Measurements from ENCODE around the gene GLI1.

Gene GLI1

DNA sequence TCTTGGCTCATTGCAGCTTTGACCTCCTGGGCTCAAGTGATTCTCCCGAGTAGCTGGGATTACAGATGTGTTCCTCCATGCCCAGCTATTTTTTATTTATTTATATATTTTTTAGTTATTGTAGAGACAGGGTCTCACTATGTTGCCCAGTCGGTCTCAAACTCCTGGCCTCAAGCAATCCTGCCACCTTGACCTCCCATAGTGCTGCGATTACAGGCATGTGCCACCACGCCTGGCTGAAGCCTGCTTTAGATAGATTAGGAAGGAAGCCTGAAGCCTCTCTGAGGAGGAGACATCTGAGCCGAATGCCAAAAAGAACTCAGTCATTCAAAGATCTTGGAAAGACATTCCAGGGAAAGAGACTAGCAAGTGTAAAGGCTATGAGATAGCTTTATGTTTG is 14.8 kb upstream of the GLI1 start:
- Histone ChIP-seq H3K27ac (ENCODE audit: low read depth, low read length) (no peak overlapping the region), H4K20me1 (ENCODE audit: low read depth, low read length) (no peaks in the 10 kb centered on the region), H3F3A (ENCODE audit: insufficient read depth) (peaks cover 7% of the 10 kb centered on the region; the same call in 1 of the 2 replicates), H3K4me2 (ENCODE audit: low read depth, low read length, poor library complexity, severe bottlenecking) (no peak overlapping the region), H2AFZ (ENCODE audit: low read depth, low read length, severe bottlenecking) (no peak overlapping the region), H3K9me2 (replicated peaks; ENCODE audit: insufficient read depth, low read length) (no peaks in the 10 kb centered on the region), H3K9ac (ENCODE audit: low read length) (no peak overlapping the region), H3K79me2 (ENCODE audit: insufficient read depth, low read length) (no peaks in the 10 kb centered on the region), H3K36me3 (ENCODE audit: low read length) (no peaks in the 10 kb centered on the region), H3K27me3 (ENCODE audit: low read length) (peaks cover 3% of the 10 kb centered on the region; the same call in 1 of the 2 replicates), H3K9me3 (ENCODE audit: insufficient read depth, low read length) (no peaks in the 10 kb centered on the region), H3K4me3 (ENCODE audit: insufficient read depth, low read length, poor library complexity, severe bottlenecking) (no peak overlapping the region)
- TF ChIP-seq EZH2phosphoT487 (conservative IDR thresholded peaks at IDR 0.05; ENCODE audit: low read length) (no peak), CTCF (IDR thresholded peaks at IDR 0.05; ENCODE audit: insufficient read depth, low read length, poor library complexity, severe bottlenecking) (no peak)

DNA sequence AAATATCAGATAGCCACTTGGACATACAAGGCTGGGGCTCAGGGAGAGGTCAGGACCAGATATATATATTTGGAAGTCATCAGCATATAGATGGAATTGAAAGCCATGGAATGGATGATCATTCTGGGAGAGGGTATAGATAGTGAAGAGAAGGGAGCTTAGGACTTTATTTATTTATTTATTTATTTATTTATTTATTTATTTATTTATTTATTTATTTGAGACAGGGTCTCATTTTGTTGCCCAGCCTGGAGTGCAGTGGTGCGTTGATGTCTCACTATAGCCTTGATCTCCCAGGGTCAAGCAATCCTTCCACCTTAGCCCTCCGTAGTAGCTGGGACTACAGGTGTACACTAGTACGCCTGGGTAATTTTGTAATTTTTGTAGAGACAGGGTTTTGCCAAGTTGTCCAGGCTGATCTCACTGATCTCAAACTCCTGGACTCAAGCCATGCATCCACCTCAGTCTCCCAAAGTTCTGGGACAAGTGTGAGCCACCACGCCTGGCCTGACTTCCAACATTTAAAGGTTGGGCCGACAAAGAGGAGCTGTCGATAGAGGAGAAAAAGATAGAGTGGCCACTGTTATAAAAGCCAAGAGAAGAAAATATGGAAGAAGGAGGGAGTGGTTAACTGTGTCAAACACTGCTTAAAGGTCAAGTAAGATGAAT is 13.2 kb upstream of the GLI1 start:
- no peaks in the 10 kb centered on the region for H4K20me1 ChIP-seq (ENCODE audit: low read depth, low read length)
- TF ChIP-seq EZH2phosphoT487 (conservative IDR thresholded peaks at IDR 0.05; ENCODE audit: low read length) = no peak
- TF ChIP-seq CTCF (IDR thresholded peaks at IDR 0.05; ENCODE audit: insufficient read depth, low read length, poor library complexity, severe bottlenecking) = no peak
- H3K4me3 ChIP-seq (ENCODE audit: insufficient read depth, low read length, poor library complexity, severe bottlenecking) = no peak overlapping the region
- peaks cover 3% of the 10 kb centered on the region; the same call in 1 of the 2 replicates for H3K27me3 ChIP-seq (ENCODE audit: low read length)
- H3K9me3 ChIP-seq (ENCODE audit: insufficient read depth, low read length) = no peaks in the 10 kb centered on the region
- no peaks in the 10 kb centered on the region for H3K9me2 ChIP-seq (replicated peaks; ENCODE audit: insufficient read depth, low read length)
- H2AFZ ChIP-seq (ENCODE audit: low read depth, low read length, severe bottlenecking) = no peak overlapping the region
- no peaks in the 10 kb centered on the region for H3K79me2 ChIP-seq (ENCODE audit: insufficient read depth, low read length)
- H3K9ac ChIP-seq (ENCODE audit: low read length) = no peak overlapping the region
- H3K36me3 ChIP-seq (ENCODE audit: low read length) = no peaks in the 10 kb centered on the region
- peaks cover 7% of the 10 kb centered on the region; the same call in 1 of the 2 replicates for H3F3A ChIP-seq (ENCODE audit: insufficient read depth)
- H3K4me2 ChIP-seq (ENCODE audit: low read depth, low read length, poor library complexity, severe bottlenecking) = no peak overlapping the region
- H3K27ac ChIP-seq (ENCODE audit: low read depth, low read length) = no peak overlapping the region

DNA sequence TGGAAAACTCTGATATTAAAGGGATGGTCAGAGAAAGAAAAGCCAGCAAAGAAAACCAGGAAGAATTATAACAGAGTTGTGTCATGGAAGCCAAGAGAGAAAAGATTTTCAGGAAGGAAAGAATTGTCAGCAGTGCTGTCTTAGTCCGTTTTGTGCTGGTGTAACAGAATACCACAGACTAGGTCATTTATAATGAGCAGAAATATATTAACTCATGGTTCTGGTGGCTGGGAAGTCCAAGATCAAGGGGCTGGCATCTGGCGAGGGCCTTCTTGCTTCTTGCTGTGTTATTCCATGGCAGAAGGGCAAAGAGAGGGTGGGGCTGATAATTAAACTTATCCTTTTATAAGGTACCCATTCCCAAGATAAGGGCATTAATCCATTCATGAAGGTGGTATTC is 10.9 kb upstream of the GLI1 start:
- H3K9me2 ChIP-seq (replicated peaks; ENCODE audit: insufficient read depth, low read length) = no peaks in the 10 kb centered on the region
- no peaks in the 10 kb centered on the region for H3K79me2 ChIP-seq (ENCODE audit: insufficient read depth, low read length)
- no peak overlapping the region for H3K9ac ChIP-seq (ENCODE audit: low read length)
- no peaks in the 10 kb centered on the region for H4K20me1 ChIP-seq (ENCODE audit: low read depth, low read length)
- H2AFZ ChIP-seq (ENCODE audit: low read depth, low read length, severe bottlenecking) = no peak overlapping the region
- no peak overlapping the region for H3K4me3 ChIP-seq (ENCODE audit: insufficient read depth, low read length, poor library complexity, severe bottlenecking)
- no peak overlapping the region for H3K4me2 ChIP-seq (ENCODE audit: low read depth, low read length, poor library complexity, severe bottlenecking)
- TF ChIP-seq CTCF (IDR thresholded peaks at IDR 0.05; ENCODE audit: insufficient read depth, low read length, poor library complexity, severe bottlenecking) = no peak
- no peaks in the 10 kb centered on the region for H3K27me3 ChIP-seq (ENCODE audit: low read length)
- no peaks in the 10 kb centered on the region for H3K9me3 ChIP-seq (ENCODE audit: insufficient read depth, low read length)
- peaks cover 7% of the 10 kb centered on the region; the same call in 1 of the 2 replicates for H3F3A ChIP-seq (ENCODE audit: insufficient read depth)
- no peak overlapping the region for H3K27ac ChIP-seq (ENCODE audit: low read depth, low read length)
- H3K36me3 ChIP-seq (ENCODE audit: low read length) = no peaks in the 10 kb centered on the region
